H1 (cell line): ENCODE measurements around the gene SMYD3. TPM values are rescaled to one million over a fixed set of nuclear protein-coding genes. Genes with fewer than 3 reads are reported as not detected.

ENCODE experiments used
- RNF2 ChIP-seq: fragments of 200-900, 300-1000 bp; sonication (generic); IDR thresholded peaks from 2 replicates; pipeline ENCODE4 v1.7.1; 2016; ENCODE audit warnings: borderline replicate concordance, low read depth, mild to moderate bottlenecking, antibody characterized with exemption, low read length; ENCODE audit not compliant: poor library complexity, severe bottlenecking; ENCODE audit errors: missing control alignments
- polyA plus RNA-seq, 7 experiments: library from polyadenylated mRNA; depleted of rRNA in 3 of 7; stranded (reverse) in 5 of 7; unstranded in 2 of 7; fragments of >200 nt in 5 of 7; fragments of 200-250 nt in 2 of 7; gene quantifications; 1 replicate in 5 of 7; 2 replicates in 1 of 7; 4 replicates in 1 of 7; pipeline versions ENCODE4 v1.2.1 to v1.2.3, GENCODE V29; 2011 to 2013; ENCODE audit warnings: missing spikeins in 2 of 7, mixed read lengths in 2 of 7
- total RNA-seq: library from RNA; stranded (reverse); fragmentation: NEBNext Ultra II Directional; extraction: Animal tissue kit (Norgen Biotek cat#: 25700); gene quantifications from 2 replicates; pipeline ENCODE4 v1.2.1, GENCODE V29; 2021

Gene SMYD3
- total and polyA plus RNA-seq, 2 of the 8 experiments (the other 6 are each of a cell fraction or from before 2014, with no cell fraction given), result 17.3 to 25.4 TPM

- no peak for TF ChIP-seq RNF2
- TF ChIP-seq, all 59 proteins: peak for 0
These were observed 189.6 kb downstream of the SMYD3 start (continued) for GRCh38 chr1:246317332-246318035.
